PC-9 (cell line): Measurements from ENCODE around the gene NXPH1. TPM values are rescaled to one million over a fixed set of nuclear protein-coding genes. Genes with fewer than 3 reads are reported as not detected.

Source experiments
- BruUV-seq: library from RNA; stranded (reverse); fragments of 400-500 nt; replicated peaks from 2 replicates; lab custom pipeline; 2021; lab: Mats Ljungman, UMichigan
- CTCF ChIA-PET: fragments of 300-600 bp; sonication (Branson Sonifier 250); formaldehyde crosslinking; loops from one replicate; lab custom pipeline; 2022; ENCODE audit warnings: antibody characterized with exemption; lab: Charles Lee
- POLR2A ChIA-PET: fragments of 300-600 bp; sonication (Branson Sonifier 250); formaldehyde crosslinking; loops from one replicate; lab custom pipeline; 2022; ENCODE audit warnings: antibody characterized with exemption; ENCODE audit not compliant: unreplicated experiment; lab: Charles Lee
- DNase-seq, 2 experiments: peaks; one replicate each; pipeline versions ENCODE4 v3.0.0 to v3.0.0-alpha.2; 2015 to 2022; ENCODE audit warnings: mixed read lengths in 1 of 2
- H2AFZ ChIP-seq: fragments of 200-600 bp; sonication (generic); 2 replicates; pipeline ENCODE4 v1.8.1; 2017; ENCODE audit warnings: antibody characterized with exemption
- H3F3A ChIP-seq: fragments of 200-600 bp; sonication (generic); 2 replicates; pipeline ENCODE4 v1.8.1; 2017; ENCODE audit warnings: antibody characterized with exemption, mild to moderate bottlenecking, low read depth; ENCODE audit not compliant: insufficient read depth
- H3K27ac ChIP-seq: fragments of 200-600 bp; sonication (generic); 2 replicates; pipeline ENCODE4 v1.6.1; 2016; ENCODE audit warnings: mixed run types
- H3K27me3 ChIP-seq: fragments of 200-600 bp; sonication (generic); 2 replicates; pipeline ENCODE4 v1.6.1; 2016; ENCODE audit warnings: low read depth, mixed run types; ENCODE audit not compliant: insufficient read depth
- H3K36me3 ChIP-seq: fragments of 200-600 bp; sonication (generic); 2 replicates; pipeline ENCODE4 v1.6.1; 2016; ENCODE audit warnings: low read depth, mixed run types
- H3K4me1 ChIP-seq: fragments of 200-600 bp; sonication (generic); replicated peaks from 2 replicates; pipeline ENCODE4 v1.6.1; 2016; ENCODE audit warnings: mixed run types; ENCODE audit not compliant: insufficient read depth
- H3K4me2 ChIP-seq: fragments of 200-600 bp; sonication (generic); 2 replicates; pipeline ENCODE4 v1.6.1; 2017; ENCODE audit warnings: mixed run types
- H3K4me3 ChIP-seq: fragments of 200-600 bp; sonication (generic); 2 replicates; pipeline ENCODE4 v1.6.1; 2016; ENCODE audit warnings: mixed run types
- H3K79me2 ChIP-seq: fragments of 200-600 bp; sonication (generic); 2 replicates; pipeline ENCODE4 v1.6.1; 2017; ENCODE audit warnings: low read depth, mixed run types
- H3K9me2 ChIP-seq: fragments of 200-600 bp; sonication (generic); 2 replicates; pipeline ENCODE4 v1.8.1; 2017; ENCODE audit warnings: mild to moderate bottlenecking; ENCODE audit not compliant: insufficient read depth
- H3K9me3 ChIP-seq: fragments of 200-600 bp; sonication (generic); 2 replicates; pipeline ENCODE4 v1.8.1; 2016; ENCODE audit warnings: low read depth; ENCODE audit not compliant: insufficient read depth
- H4K20me1 ChIP-seq: fragments of 200-600 bp; sonication (generic); 2 replicates; pipeline ENCODE4 v1.8.1; 2017; ENCODE audit not compliant: insufficient read depth
- CTCF ChIP-seq: fragments of 200-600 bp; sonication (generic); conservative IDR thresholded peaks from 2 replicates; pipeline ENCODE4 v1.6.1; 2017; ENCODE audit warnings: mixed run types, antibody characterized with exemption, mild to moderate bottlenecking, moderate library complexity
- EZH2 ChIP-seq: fragments of 200-600 bp; sonication (generic); IDR thresholded peaks from 2 replicates; pipeline ENCODE4 v1.8.0; 2017; ENCODE audit warnings: antibody characterized with exemption, low read depth
- intact Hi-C: fragments of 100-400 bp; cut with micrococcal nuclease; formaldehyde crosslinking; loops from one replicate; pipeline ENCODE4 v1.10.0; 2022; ENCODE audit not compliant: unreplicated experiment
- total RNA-seq: library from RNA; stranded (reverse); gene quantifications from 2 replicates; pipeline ENCODE4 v1.2.3, GENCODE V29; 2021

NXPH1 gene
- total RNA-seq, 1 experiment from 2014 or later: not detected

GRCh38 chr7:8753355-8753754 is 319.9 kb downstream of the NXPH1 start:
- no peak for TF ChIP-seq EZH2
- no peak for TF ChIP-seq CTCF
- POLR2A ChIA-PET: no interaction called here
- Histone ChIP-seq H3K36me3 (no peaks in the 10 kb centered on the region), H3K27ac (no peak overlapping the region), H3K4me3 (no peak overlapping the region), H3F3A (no peaks in the 10 kb centered on the region), H3K9me2 (no peaks in the 10 kb centered on the region), H4K20me1 (no peaks in the 10 kb centered on the region), H2AFZ (no peak overlapping the region), H3K27me3 (peaks cover 4% of the 10 kb centered on the region; the same call in 1 of the 2 replicates), H3K9me3 (no peaks in the 10 kb centered on the region), H3K79me2 (no peaks in the 10 kb centered on the region), H3K4me1 (no peaks in the 10 kb centered on the region), H3K4me2 (no peak overlapping the region)
- intact Hi-C loops: no loop called here
- CTCF ChIA-PET: no interaction called here
- no peak for DNase-seq
- BruUV-seq: no TSS peak

- no TSS peak for BruUV-seq
- ChIA-PET CTCF (no interaction called here), POLR2A (no interaction called here)
- H4K20me1 ChIP-seq: no peaks in the 10 kb centered on the region
- no peaks in the 10 kb centered on the region for H3K9me3 ChIP-seq
- H3F3A ChIP-seq: no peaks in the 10 kb centered on the region
- no peaks in the 10 kb centered on the region for H3K4me1 ChIP-seq
- no peak overlapping the region for H3K27ac ChIP-seq
- H2AFZ ChIP-seq: no peak overlapping the region
- intact Hi-C loops: no loop called here
- DNase-seq: no peak
- TF ChIP-seq CTCF (no peak), EZH2 (no peak)
- H3K4me2 ChIP-seq: no peak overlapping the region
- H3K36me3 ChIP-seq: no peaks in the 10 kb centered on the region
- H3K4me3 ChIP-seq: no peak overlapping the region
- H3K9me2 ChIP-seq: no peaks in the 10 kb centered on the region
- no peaks in the 10 kb centered on the region for H3K79me2 ChIP-seq
- no peaks in the 10 kb centered on the region for H3K27me3 ChIP-seq
Measured at GRCh38 chr7:8761731-8762130, 328.3 kb downstream of the NXPH1 start.

- H3K9me3 ChIP-seq: no peaks in the 10 kb centered on the region
- no peaks in the 10 kb centered on the region for H3K79me2 ChIP-seq
- H3K4me3 ChIP-seq: no peak overlapping the region
- no peak for TF ChIP-seq CTCF
- no peak for DNase-seq
- intact Hi-C loops: no loop called here
- no peaks in the 10 kb centered on the region for H4K20me1 ChIP-seq
- H3F3A ChIP-seq: no peaks in the 10 kb centered on the region
- no peaks in the 10 kb centered on the region for H3K36me3 ChIP-seq
- ChIA-PET CTCF (no interaction called here), POLR2A (no interaction called here)
- BruUV-seq: no TSS peak
- no peak overlapping the region for H3K4me2 ChIP-seq
- H2AFZ ChIP-seq: no peak overlapping the region
- H3K27ac ChIP-seq: no peak overlapping the region
- H3K9me2 ChIP-seq: no peaks in the 10 kb centered on the region; the same call in 1 of the 2 replicates
- H3K27me3 ChIP-seq: no peaks in the 10 kb centered on the region
- H3K4me1 ChIP-seq: no peaks in the 10 kb centered on the region
Measured at GRCh38 chr7:8762803-8763202, 329.4 kb downstream of the NXPH1 start.
